Activated naive CD4-positive, alpha-beta T cell (primary cell): ENCODE data around the gene DLGAP1.
A peak's percentile ranks its signal among the peaks of the same experiment; 100 is the strongest.

Experiments used
- DNase-seq, 4 experiments: peaks; one replicate each; lab custom pipeline; 2025; lab: John Stamatoyannopoulos, UW

Gene DLGAP1

GRCh38 chr18:3466872-3467271 lies 988.2 kb downstream of the DLGAP1 start:
- no peak for DNase-seq

GRCh38 chr18:3466045-3466444 lies 989.1 kb downstream of the DLGAP1 start:
- no peak for DNase-seq

GRCh38 chr18:3463051-3463450 lies 992.1 kb downstream of the DLGAP1 start:
- DNase-seq, result no peak

GRCh38 chr18:3461704-3462103 lies 993.4 kb downstream of the DLGAP1 start:
- DNase-seq, result no peak

- no peak for DNase-seq
Observed at GRCh38 chr18:3460823-3461398, 994.2 kb downstream of the DLGAP1 start.

- no peak for DNase-seq
Observed at GRCh38 chr18:3458952-3459853, 995.9 kb downstream of the DLGAP1 start.

GRCh38 chr18:3458378-3458777 lies 996.7 kb downstream of the DLGAP1 start:
- DNase-seq, result no peak

- DNase-seq, result no peak
Observed at GRCh38 chr18:3457261-3457724, 997.8 kb downstream of the DLGAP1 start.

- no peak for DNase-seq
Observed at GRCh38 chr18:3456686-3457069, 998.4 kb downstream of the DLGAP1 start.

- DNase-seq, result no peak
Observed at GRCh38 chr18:3455907-3456685, 999.0 kb downstream of the DLGAP1 start.

- DNase-seq, result no peak
Observed at GRCh38 chr18:3455090-3455635, 999.9 kb downstream of the DLGAP1 start.

GRCh38 chr18:3454365-3455089 lies 1000.6 kb downstream of the DLGAP1 start:
- DNase-seq, result no peak

- DNase-seq, result no peak
Observed at GRCh38 chr18:3453540-3454364, 1001.4 kb downstream of the DLGAP1 start.

- DNase-seq, result no peak
Observed at GRCh38 chr18:3452750-3453539, 1002.2 kb downstream of the DLGAP1 start.

GRCh38 chr18:3451989-3452749 lies 1002.9 kb downstream of the DLGAP1 start:
- peak in 3 of 4 experiments; percentile 8 to 24 (median 22) for DNase-seq

GRCh38 chr18:3451183-3451988 lies 1003.7 kb downstream of the DLGAP1 start:
- peak; percentile 62 to 71 (median 68) for DNase-seq

- no peak for DNase-seq
Observed at GRCh38 chr18:3450799-3451182, 1004.3 kb downstream of the DLGAP1 start.
